SK-N-MC (cell line): ENCODE data around the gene ALG11.

Source experiments
- EZH2 ChIP-seq: fragments of 200-600 bp; sonication (generic); IDR thresholded peaks from one replicate; pipeline ENCODE4 v1.6.1; 2017; ENCODE audit warnings: antibody characterized with exemption
- FOXP2 ChIP-seq: optimal IDR thresholded peaks from 2 replicates; pipeline ENCODE3; 2011; ENCODE audit warnings: mild to moderate bottlenecking, moderate library complexity; ENCODE audit not compliant: insufficient read depth; ENCODE audit errors: extremely low read length, control extremely low read depth
- POLR2AphosphoS5 ChIP-seq: IDR thresholded peaks from 2 replicates; pipeline ENCODE4 v1.6.1; 2012; ENCODE audit warnings: mild to moderate bottlenecking, low read depth, low read length, borderline replicate concordance

DNA sequence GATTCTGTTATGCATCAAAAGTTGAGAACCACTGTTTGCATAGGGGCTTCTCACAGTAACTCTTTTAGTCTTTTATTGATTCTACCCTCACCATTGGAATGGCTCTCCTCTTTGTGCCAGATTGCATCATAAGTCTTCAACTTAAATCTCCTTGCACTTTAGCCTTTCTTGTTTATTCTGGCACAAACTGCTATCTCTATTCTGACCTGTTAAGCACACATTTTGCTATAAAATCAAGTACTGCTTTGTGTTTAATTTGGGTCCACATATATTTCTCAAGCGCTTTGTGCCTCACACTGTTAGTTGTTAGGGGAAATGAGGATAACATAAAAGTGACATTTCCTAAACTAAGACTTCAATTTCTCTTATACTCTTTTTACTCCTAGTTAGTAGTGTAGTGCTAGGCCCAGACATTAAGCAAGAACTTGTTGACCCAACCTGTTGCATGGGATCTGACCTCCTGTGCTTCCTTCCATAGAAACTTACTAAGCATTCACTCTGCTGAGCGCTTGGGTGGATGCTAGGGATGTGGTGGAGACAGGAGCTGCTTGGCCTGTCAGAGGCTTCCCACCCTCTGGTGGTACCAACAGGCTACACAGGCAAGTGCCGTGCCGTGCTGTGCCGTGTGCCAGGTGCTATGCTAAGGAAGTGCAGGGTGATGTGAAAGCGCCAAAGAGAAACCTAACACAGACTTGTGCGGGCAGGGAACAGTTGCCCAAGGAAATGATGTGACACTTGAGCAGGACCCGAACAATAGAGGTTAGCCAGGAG lies 13.5 kb downstream of the ALG11 start:
- TF ChIP-seq POLR2AphosphoS5 (no peak), EZH2 (no peak), FOXP2 (no peak)
